ENCODE data around the gene PLCB2. TPM values are rescaled to one million over a fixed set of nuclear protein-coding genes. Genes with fewer than 3 reads are reported as not detected.

Gene PLCB2
- total and polyA plus RNA-seq, 9 of the 15 experiments (the other 6 are each of a cell fraction or from before 2014, with no cell fraction given), result 0.37 to 12.3 (median 8.0) TPM

- TF ChIP-seq ADNP (tag; IDR thresholded peaks at IDR 0.05), result no peak
- no peak for TF ChIP-seq NUFIP1 (IDR thresholded peaks at IDR 0.05; ENCODE audit: partially characterized antibody)
- TF ChIP-seq MYC (IDR thresholded peaks at IDR 0.05; ENCODE audit: low read depth, low read length), result no peak
- no peak for TF ChIP-seq MYC (CRISPR knock-in tag; IDR thresholded peaks at IDR 0.05; ENCODE audit: borderline replicate concordance, low read depth)
- no peak for TF ChIP-seq ZFP1 (CRISPR knock-in tag; IDR thresholded peaks at IDR 0.05)
- TF ChIP-seq, protein P1, sequence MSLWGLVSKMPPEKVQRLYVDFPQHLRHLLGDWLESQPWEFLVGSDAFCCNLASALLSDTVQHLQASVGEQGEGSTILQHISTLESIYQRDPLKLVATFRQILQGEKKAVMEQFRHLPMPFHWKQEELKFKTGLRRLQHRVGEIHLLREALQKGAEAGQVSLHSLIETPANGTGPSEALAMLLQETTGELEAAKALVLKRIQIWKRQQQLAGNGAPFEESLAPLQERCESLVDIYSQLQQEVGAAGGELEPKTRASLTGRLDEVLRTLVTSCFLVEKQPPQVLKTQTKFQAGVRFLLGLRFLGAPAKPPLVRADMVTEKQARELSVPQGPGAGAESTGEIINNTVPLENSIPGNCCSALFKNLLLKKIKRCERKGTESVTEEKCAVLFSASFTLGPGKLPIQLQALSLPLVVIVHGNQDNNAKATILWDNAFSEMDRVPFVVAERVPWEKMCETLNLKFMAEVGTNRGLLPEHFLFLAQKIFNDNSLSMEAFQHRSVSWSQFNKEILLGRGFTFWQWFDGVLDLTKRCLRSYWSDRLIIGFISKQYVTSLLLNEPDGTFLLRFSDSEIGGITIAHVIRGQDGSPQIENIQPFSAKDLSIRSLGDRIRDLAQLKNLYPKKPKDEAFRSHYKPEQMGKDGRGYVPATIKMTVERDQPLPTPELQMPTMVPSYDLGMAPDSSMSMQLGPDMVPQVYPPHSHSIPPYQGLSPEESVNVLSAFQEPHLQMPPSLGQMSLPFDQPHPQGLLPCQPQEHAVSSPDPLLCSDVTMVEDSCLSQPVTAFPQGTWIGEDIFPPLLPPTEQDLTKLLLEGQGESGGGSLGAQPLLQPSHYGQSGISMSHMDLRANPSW (CRISPR knock-in tag; IDR thresholded peaks at IDR 0.05), result no peak
- TF ChIP-seq MEIS2 (IDR thresholded peaks at IDR 0.05; ENCODE audit: partially characterized antibody), result peak; percentile 83
- TF ChIP-seq SAP30 (IDR thresholded peaks at IDR 0.05; ENCODE audit: borderline replicate concordance, insufficient read depth, low read depth, low read length, poor library complexity, severe bottlenecking), result peak; percentile 46
- TF ChIP-seq POLR2G (IDR thresholded peaks at IDR 0.05; ENCODE audit: low read depth, low read length), result no peak
- TF ChIP-seq ZNF551 (CRISPR knock-in tag; IDR thresholded peaks at IDR 0.05), result no peak
- TF ChIP-seq ZNF384 (IDR thresholded peaks at IDR 0.05; ENCODE audit: low read depth, low read length), result no peak
- TF ChIP-seq ZNF263 (CRISPR knock-in tag; IDR thresholded peaks at IDR 0.05; ENCODE audit: borderline replicate concordance), result no peak
- no peak for TF ChIP-seq ZSCAN32 (CRISPR knock-in tag; IDR thresholded peaks at IDR 0.05)
- peak; percentile 67 for TF ChIP-seq VEZF1 (CRISPR knock-in tag; IDR thresholded peaks at IDR 0.05)
- TF ChIP-seq ZNF121 (CRISPR knock-in tag; conservative IDR thresholded peaks at IDR 0.05), result no peak
- no peak for TF ChIP-seq KLF6 (CRISPR knock-in tag; IDR thresholded peaks at IDR 0.05; ENCODE audit: borderline replicate concordance)
- TF ChIP-seq EZH2 (IDR thresholded peaks at IDR 0.05; ENCODE audit: borderline replicate concordance, low read depth, low read length), result no peak
- TF ChIP-seq KLF10 (CRISPR knock-in tag; IDR thresholded peaks at IDR 0.05), result no peak
- TF ChIP-seq, protein P2, sequence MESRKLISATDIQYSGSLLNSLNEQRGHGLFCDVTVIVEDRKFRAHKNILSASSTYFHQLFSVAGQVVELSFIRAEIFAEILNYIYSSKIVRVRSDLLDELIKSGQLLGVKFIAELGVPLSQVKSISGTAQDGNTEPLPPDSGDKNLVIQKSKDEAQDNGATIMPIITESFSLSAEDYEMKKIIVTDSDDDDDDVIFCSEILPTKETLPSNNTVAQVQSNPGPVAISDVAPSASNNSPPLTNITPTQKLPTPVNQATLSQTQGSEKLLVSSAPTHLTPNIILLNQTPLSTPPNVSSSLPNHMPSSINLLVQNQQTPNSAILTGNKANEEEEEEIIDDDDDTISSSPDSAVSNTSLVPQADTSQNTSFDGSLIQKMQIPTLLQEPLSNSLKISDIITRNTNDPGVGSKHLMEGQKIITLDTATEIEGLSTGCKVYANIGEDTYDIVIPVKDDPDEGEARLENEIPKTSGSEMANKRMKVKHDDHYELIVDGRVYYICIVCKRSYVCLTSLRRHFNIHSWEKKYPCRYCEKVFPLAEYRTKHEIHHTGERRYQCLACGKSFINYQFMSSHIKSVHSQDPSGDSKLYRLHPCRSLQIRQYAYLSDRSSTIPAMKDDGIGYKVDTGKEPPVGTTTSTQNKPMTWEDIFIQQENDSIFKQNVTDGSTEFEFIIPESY (CRISPR knock-in tag; IDR thresholded peaks at IDR 0.05), result no peak
- peak; percentile 88 for TF ChIP-seq EHMT2 (IDR thresholded peaks at IDR 0.05)
Measured at GRCh38 chr15:40330368-40330836, 22.7 kb upstream of the PLCB2 start (continued).
